H9 (cell line): ENCODE results near the gene CFAP45. TPM values are rescaled to one million over a fixed set of nuclear protein-coding genes. Genes with fewer than 3 reads are reported as not detected.

Experiments
- DNase-seq: peaks from one replicate; pipeline ENCODE4 v3.0.0-alpha.2; 2017
- H2AFZ ChIP-seq: one replicate; pipeline ENCODE4 v1.6.1; 2013; ENCODE audit warnings: mild to moderate bottlenecking, low read length, control low read depth, moderate library complexity
- H2AK5ac ChIP-seq: 2 replicates; pipeline ENCODE4 v1.6.1; 2013; ENCODE audit warnings: low read length, control low read depth, mixed read lengths; ENCODE audit not compliant: insufficient read length
- H2BK120ac ChIP-seq: one replicate; pipeline ENCODE4 v1.6.1; 2013; ENCODE audit warnings: low read depth, mild to moderate bottlenecking, low read length, control low read depth, inconsistent platforms; ENCODE audit not compliant: poor library complexity, severe bottlenecking
- H2BK12ac ChIP-seq: 2 replicates; pipeline ENCODE4 v1.6.1; 2013; ENCODE audit warnings: low read length, control low read depth, mixed read lengths, low read depth; ENCODE audit not compliant: insufficient read length
- H2BK15ac ChIP-seq: 2 replicates; pipeline ENCODE4 v1.6.1; 2013; ENCODE audit warnings: low read depth, low read length, control low read depth
- H2BK20ac ChIP-seq: one replicate; pipeline ENCODE4 v1.6.1; 2013; ENCODE audit warnings: low read depth, mild to moderate bottlenecking, low read length, control low read depth, inconsistent platforms; ENCODE audit not compliant: poor library complexity, severe bottlenecking
- H2BK5ac ChIP-seq: 2 replicates; pipeline ENCODE4 v1.6.1; 2013; ENCODE audit warnings: low read length, control low read depth, mixed read lengths; ENCODE audit not compliant: insufficient read length
- H3K14ac ChIP-seq: 2 replicates; pipeline ENCODE4 v1.6.1; 2013; ENCODE audit warnings: low read length, control low read depth; ENCODE audit not compliant: insufficient read depth
- H3K18ac ChIP-seq: 2 replicates; pipeline ENCODE4 v1.6.1; 2013; ENCODE audit warnings: low read depth, mild to moderate bottlenecking, mixed read lengths, low read length, control low read depth; ENCODE audit not compliant: insufficient read length
- H3K23ac ChIP-seq: 2 replicates; pipeline ENCODE4 v1.6.1; 2013; ENCODE audit warnings: low read length, control low read depth, mixed read lengths, low read depth; ENCODE audit not compliant: insufficient read length
- H3K23me2 ChIP-seq: 2 replicates; pipeline ENCODE4 v1.6.1; 2013; ENCODE audit warnings: low read depth, mild to moderate bottlenecking, mixed read lengths, low read length, control low read depth; ENCODE audit not compliant: insufficient read length, poor library complexity, severe bottlenecking
- H3K27ac ChIP-seq: 2 replicates; pipeline ENCODE4 v1.5.1; 2013; ENCODE audit warnings: low read length, control low read depth, mixed read lengths, low read depth; ENCODE audit not compliant: insufficient read length
- H3K27me3 ChIP-seq: 2 replicates; pipeline ENCODE4 v1.6.1; 2013; ENCODE audit warnings: low read length, control low read depth, inconsistent platforms; ENCODE audit not compliant: insufficient read depth
- H3K4ac ChIP-seq: 2 replicates; pipeline ENCODE4 v1.6.1; 2013; ENCODE audit warnings: low read depth, mild to moderate bottlenecking, control low read depth, inconsistent platforms, low read length, moderate library complexity
- H3K4me1 ChIP-seq: 2 replicates; pipeline ENCODE4 v1.6.1; 2013; ENCODE audit warnings: low read length, control low read depth, inconsistent platforms; ENCODE audit not compliant: insufficient read depth
- H3K4me2 ChIP-seq: 2 replicates; pipeline ENCODE4 v1.6.1; 2013; ENCODE audit warnings: low read length, control low read depth, mixed read lengths; ENCODE audit not compliant: insufficient read length, insufficient read depth
- H3K56ac ChIP-seq: 2 replicates; pipeline ENCODE4 v1.6.1; 2013; ENCODE audit warnings: low read depth, mild to moderate bottlenecking, mixed read lengths, low read length, control low read depth; ENCODE audit not compliant: insufficient read length
- H3K79me1 ChIP-seq: 2 replicates; pipeline ENCODE4 v1.6.1; 2013; ENCODE audit warnings: low read depth, mild to moderate bottlenecking, moderate library complexity, low read length, control low read depth, inconsistent platforms; ENCODE audit not compliant: insufficient read depth, poor library complexity, severe bottlenecking
- H3K79me2 ChIP-seq: 2 replicates; pipeline ENCODE4 v1.6.1; 2013; ENCODE audit warnings: low read length, control low read depth, inconsistent platforms; ENCODE audit not compliant: insufficient read depth
- H3K9ac ChIP-seq: 2 replicates; pipeline ENCODE4 v1.6.1; 2013; ENCODE audit warnings: low read length, control low read depth, mixed read lengths; ENCODE audit not compliant: insufficient read length; ENCODE audit errors: extremely low read depth
- H3K9me3 ChIP-seq: one replicate; pipeline ENCODE4 v1.6.1; 2013; ENCODE audit warnings: low read depth, low read length, inconsistent platforms; ENCODE audit not compliant: control insufficient read depth
- H3T11ph ChIP-seq: one replicate; pipeline ENCODE4 v1.6.1; 2013; ENCODE audit warnings: mild to moderate bottlenecking, low read length, control low read depth, inconsistent platforms
- H4K20me1 ChIP-seq: one replicate; pipeline ENCODE4 v1.6.1; 2013; ENCODE audit not compliant: control insufficient read depth, insufficient read length, insufficient read depth
- H4K5ac ChIP-seq: 2 replicates; pipeline ENCODE4 v1.6.1; 2013; ENCODE audit warnings: low read depth, mild to moderate bottlenecking, mixed read lengths, low read length, control low read depth; ENCODE audit not compliant: insufficient read length
- H4K8ac ChIP-seq: replicated peaks from 2 replicates; pipeline ENCODE4 v1.6.1; 2013; ENCODE audit warnings: low read length, control low read depth, mixed read lengths, low read depth; ENCODE audit not compliant: insufficient read length
- H4K91ac ChIP-seq: 2 replicates; pipeline ENCODE4 v1.6.1; 2013; ENCODE audit warnings: low read depth, mild to moderate bottlenecking, moderate library complexity, mixed read lengths, low read length, control low read depth; ENCODE audit not compliant: insufficient read length
- H3K27ac Mint-ChIP-seq, 3 experiments: 2 replicates in 2 of 3; 3 replicates in 1 of 3; pipeline ENCODE4 v1.8.0; 2020 to 2021; ENCODE audit warnings: mixed read lengths in 3 of 3, mild to moderate bottlenecking in 1 of 3, moderate library complexity in 1 of 3
- H3K27me3 Mint-ChIP-seq: 2 replicates; pipeline ENCODE4 v1.8.0; 2021; ENCODE audit warnings: low read depth, mild to moderate bottlenecking, moderate library complexity, mixed read lengths
- H3K36me3 Mint-ChIP-seq, 3 experiments: 2 replicates in 2 of 3; 3 replicates in 1 of 3; pipeline ENCODE4 v1.8.0; 2020 to 2021; ENCODE audit warnings: low read depth in 3 of 3, mixed read lengths in 3 of 3; ENCODE audit not compliant: insufficient read depth in 1 of 3
- H3K4me1 Mint-ChIP-seq, 2 experiments: 2 replicates each; pipeline ENCODE4 v1.8.0; 2020; ENCODE audit warnings: mixed read lengths in 2 of 2
- H3K4me3 Mint-ChIP-seq, 2 experiments: 2 replicates in 1 of 2; 3 replicates in 1 of 2; pipeline ENCODE4 v1.8.0; 2020 to 2021; ENCODE audit warnings: mild to moderate bottlenecking in 2 of 2, mixed read lengths in 2 of 2, moderate library complexity in 1 of 2
- H3K9me3 Mint-ChIP-seq, 2 experiments: 2 replicates in 1 of 2; 3 replicates in 1 of 2; pipeline ENCODE4 v1.8.0; 2020; ENCODE audit warnings: mild to moderate bottlenecking in 2 of 2, mixed read lengths in 2 of 2, moderate library complexity in 1 of 2
- CTCF ChIP-seq: fragments of 200-600 bp; sonication (generic); conservative IDR thresholded peaks from 3 replicates; pipeline ENCODE4 v1.8.0; 2021; ENCODE audit warnings: antibody characterized with exemption, mild to moderate bottlenecking
- WGBS: extraction: QIAGEN DNeasy Blood & Tissue Kit; methylation state at CpG from one replicate; pipeline ENCODE4 v1.1.7; 2013; ENCODE audit warnings: missing lambda C conversion rate, low lambda C conversion rate, mixed read lengths; ENCODE audit not compliant: insufficient read length; ENCODE audit errors: extremely low coverage; 5-methylcytosine and 5-hydroxymethylcytosine counted together
- total RNA-seq: library from RNA; stranded (reverse); gene quantifications from 2 replicates; pipeline ENCODE4 v1.2.1, GENCODE V29; 2021

CFAP45 gene
- total RNA-seq, 1 experiment from 2014 or later, result 0.85 TPM

- H4K5ac ChIP-seq, result no peak overlapping the region
- H3T11ph ChIP-seq, result no peak overlapping the region
- no peaks in the 10 kb centered on the region for H3K9me3 Mint-ChIP-seq
- H4K8ac ChIP-seq, result no peak overlapping the region
- no peak overlapping the region for H2AK5ac ChIP-seq
- H3K18ac ChIP-seq, result no peak overlapping the region
- no peak overlapping the region for H3K4me3 Mint-ChIP-seq
- no peak overlapping the region for H3K27ac ChIP-seq
- no peaks in the 10 kb centered on the region for H3K79me1 ChIP-seq
- no peak for DNase-seq
- H3K4me2 ChIP-seq, result no peak overlapping the region
- H3K9me3 ChIP-seq, result no peaks in the 10 kb centered on the region
- no peak overlapping the region for H3K23ac ChIP-seq
- H3K4me1 Mint-ChIP-seq, result peaks cover 6 to 12% of the 10 kb centered on the region in 2 experiments
- H3K14ac ChIP-seq, result no peak overlapping the region
- H3K9ac ChIP-seq, result no peak overlapping the region
- H4K20me1 ChIP-seq, result no peaks in the 10 kb centered on the region
- H2AFZ ChIP-seq, result no peak overlapping the region
- no peak overlapping the region for H2BK120ac ChIP-seq
- no CpG with 5 or more reads among the region's 15 CpGs for WGBS
- no peak overlapping the region for H2BK20ac ChIP-seq
- H3K27me3 ChIP-seq, result no peaks in the 10 kb centered on the region
- no peak overlapping the region for H2BK12ac ChIP-seq
- H3K79me2 ChIP-seq, result no peaks in the 10 kb centered on the region
- H4K91ac ChIP-seq, result no peak overlapping the region
- H3K4me1 ChIP-seq, result no peaks in the 10 kb centered on the region
- peaks cover 18% of the 10 kb centered on the region for H3K27me3 Mint-ChIP-seq
- no peak for TF ChIP-seq CTCF
- no peak overlapping the region for H2BK15ac ChIP-seq
- no peak overlapping the region for H2BK5ac ChIP-seq
- no peak overlapping the region for H3K56ac ChIP-seq
- H3K4ac ChIP-seq, result no peak overlapping the region; the same call in 1 of the 2 replicates
- no peaks in the 10 kb centered on the region for H3K23me2 ChIP-seq
- H3K36me3 Mint-ChIP-seq, result peaks cover 0 to 2% (median 0%) of the 10 kb centered on the region in 3 experiments; a peak in 2 of 7 replicates
- H3K27ac Mint-ChIP-seq, result peak overlapping the region in 1 of 3 experiments; percentile 71; a peak in 1 of 7 replicates
Observed at GRCh38 chr1:159872891-159873290, 27.1 kb downstream of the CFAP45 start.
